Measurements from ENCODE around the gene GALNT6. TPM values are rescaled to one million over a fixed set of nuclear protein-coding genes. Genes with fewer than 3 reads are reported as not detected.

Gene GALNT6
- polyA plus RNA-seq, 1 experiment = 47.1 TPM

GRCh38 chr12:51364001-51364400 is 27.2 kb downstream of the GALNT6 start:
- Histone ChIP-seq H3K4me3 (ENCODE audit: low read depth, low read length) (no peak overlapping the region), H3K36me3 (ENCODE audit: control insufficient read depth, insufficient read depth, low read length) (peaks cover 4% of the 10 kb centered on the region), H3K27me3 (ENCODE audit: control insufficient read depth, insufficient read depth, low read length) (no peaks in the 10 kb centered on the region)
- ChIA-PET POLR2A (no interaction called here), CTCF (interaction anchor here (1.5 kb wide), 1 partner anchor 14 kb away, joined by 5 read pairs; no protein-coding TSS in a partner anchor)
- no peak for TF ChIP-seq CTCF (IDR thresholded peaks at IDR 0.05; ENCODE audit: insufficient read depth, low read depth, low read length)
- DNase-seq (ENCODE audit: low read depth) = no peak

GRCh38 chr12:51362747-51363342 is 28.4 kb downstream of the GALNT6 start:
- no peak overlapping the region for H3K4me3 ChIP-seq (ENCODE audit: low read depth, low read length)
- POLR2A ChIA-PET = interaction anchor here (0.7 kb wide), 1 partner anchor 662 kb away, joined by 3 read pairs; no protein-coding TSS in a partner anchor
- no peak for DNase-seq (ENCODE audit: low read depth)
- H3K36me3 ChIP-seq (ENCODE audit: control insufficient read depth, insufficient read depth, low read length) = peaks cover 8% of the 10 kb centered on the region
- TF ChIP-seq CTCF (IDR thresholded peaks at IDR 0.05; ENCODE audit: insufficient read depth, low read depth, low read length) = no peak
- CTCF ChIA-PET = interaction anchor here (1.2 kb wide), 1 partner anchor 12 kb away, joined by 4 read pairs; no protein-coding TSS in a partner anchor
- no peaks in the 10 kb centered on the region for H3K27me3 ChIP-seq (ENCODE audit: control insufficient read depth, insufficient read depth, low read length)

GRCh38 chr12:51362307-51362706 is 28.9 kb downstream of the GALNT6 start:
- H3K27me3 ChIP-seq (ENCODE audit: control insufficient read depth, insufficient read depth, low read length) = no peaks in the 10 kb centered on the region
- ChIA-PET POLR2A (interaction anchor here (0.7 kb wide), 1 partner anchor 663 kb away, joined by 3 read pairs; no protein-coding TSS in a partner anchor), CTCF (interaction anchor here (1.1 to 1.2 kb wide), 2 partner anchors 11 to 21 kb away, joined by 3 to 4 read pairs; no protein-coding TSS in a partner anchor)
- peaks cover 8% of the 10 kb centered on the region for H3K36me3 ChIP-seq (ENCODE audit: control insufficient read depth, insufficient read depth, low read length)
- no peak for TF ChIP-seq CTCF (IDR thresholded peaks at IDR 0.05; ENCODE audit: insufficient read depth, low read depth, low read length)
- no peak for DNase-seq (ENCODE audit: low read depth)
- H3K4me3 ChIP-seq (ENCODE audit: low read depth, low read length) = no peak overlapping the region

GRCh38 chr12:51361161-51362016 is 29.8 kb downstream of the GALNT6 start:
- DNase-seq (ENCODE audit: low read depth) = no peak
- TF ChIP-seq CTCF (IDR thresholded peaks at IDR 0.05; ENCODE audit: insufficient read depth, low read depth, low read length) = no peak
- peaks cover 8% of the 10 kb centered on the region for H3K36me3 ChIP-seq (ENCODE audit: control insufficient read depth, insufficient read depth, low read length)
- ChIA-PET CTCF (interaction anchor here (0.6 to 1.2 kb wide), 4 partner anchors 10 to 91 kb away, joined by 3 to 4 read pairs (median 3); no protein-coding TSS in a partner anchor), POLR2A (no interaction called here)
- H3K27me3 ChIP-seq (ENCODE audit: control insufficient read depth, insufficient read depth, low read length) = no peaks in the 10 kb centered on the region
- H3K4me3 ChIP-seq (ENCODE audit: low read depth, low read length) = no peak overlapping the region

GRCh38 chr12:51360315-51360714 is 30.9 kb downstream of the GALNT6 start:
- Histone ChIP-seq H3K36me3 (ENCODE audit: control insufficient read depth, insufficient read depth, low read length) (peaks cover 8% of the 10 kb centered on the region), H3K4me3 (ENCODE audit: low read depth, low read length) (no peak overlapping the region), H3K27me3 (ENCODE audit: control insufficient read depth, insufficient read depth, low read length) (no peaks in the 10 kb centered on the region)
- no peak for TF ChIP-seq CTCF (IDR thresholded peaks at IDR 0.05; ENCODE audit: insufficient read depth, low read depth, low read length)
- ChIA-PET CTCF (interaction anchor here (1.2 kb wide), 1 partner anchor 9 kb away, joined by 3 read pairs; no protein-coding TSS in a partner anchor), POLR2A (no interaction called here)
- DNase-seq (ENCODE audit: low read depth) = no peak
